Mesendoderm (in vitro differentiated cells): ENCODE measurements around the gene CCNE1.

Experiments
- DNase-seq: peaks from one replicate; pipeline ENCODE4 v3.0.0; 2013
- H2AK5ac ChIP-seq: 2 replicates; pipeline ENCODE4 v1.6.1; 2013; ENCODE audit warnings: low read length, inconsistent platforms
- H2BK120ac ChIP-seq: 2 replicates; pipeline ENCODE4 v1.6.1; 2013; ENCODE audit warnings: low read depth, mild to moderate bottlenecking, low read length, moderate library complexity, mixed read lengths
- H2BK15ac ChIP-seq: replicated peaks from 2 replicates; pipeline ENCODE4 v1.6.1; 2013; ENCODE audit warnings: low read depth, mild to moderate bottlenecking, moderate library complexity
- H2BK5ac ChIP-seq: 2 replicates; pipeline ENCODE4 v1.6.1; 2013; ENCODE audit warnings: low read length, inconsistent platforms
- H3K18ac ChIP-seq: 2 replicates; pipeline ENCODE4 v1.6.1; 2013; ENCODE audit warnings: mild to moderate bottlenecking, low read length, mixed read lengths
- H3K23ac ChIP-seq: one replicate; pipeline ENCODE4 v1.6.1; 2013; ENCODE audit warnings: low read length
- H3K27ac ChIP-seq: 2 replicates; pipeline ENCODE4 v1.5.1; 2013; ENCODE audit warnings: low read depth, mild to moderate bottlenecking, inconsistent platforms, low read length, moderate library complexity
- H3K27me3 ChIP-seq: 2 replicates; pipeline ENCODE4 v1.6.1; 2013; ENCODE audit warnings: low read length, control low read depth, mild to moderate bottlenecking, inconsistent platforms; ENCODE audit not compliant: insufficient read depth, poor library complexity
- H3K36me3 ChIP-seq: 2 replicates; pipeline ENCODE4 v1.6.1; 2013; ENCODE audit warnings: low read length, inconsistent platforms; ENCODE audit not compliant: control insufficient read depth, insufficient read depth
- H3K4ac ChIP-seq: one replicate; pipeline ENCODE4 v1.6.1; 2013; ENCODE audit warnings: low read depth, mild to moderate bottlenecking, low read length, moderate library complexity
- H3K4me1 ChIP-seq: 2 replicates; pipeline ENCODE4 v1.6.1; 2013; ENCODE audit warnings: low read depth, low read length, inconsistent platforms; ENCODE audit not compliant: control insufficient read depth
- H3K4me2 ChIP-seq: 2 replicates; pipeline ENCODE4 v1.6.1; 2013; ENCODE audit warnings: low read length
- H3K4me3 ChIP-seq: 2 replicates; pipeline ENCODE4 v1.5.1; 2013; ENCODE audit warnings: mild to moderate bottlenecking, low read length
- H3K56ac ChIP-seq: one replicate; pipeline ENCODE4 v1.6.1; 2013; ENCODE audit warnings: low read length
- H3K79me1 ChIP-seq: 2 replicates; pipeline ENCODE4 v1.6.1; 2013; ENCODE audit warnings: low read length, inconsistent platforms
- H3K79me2 ChIP-seq: 2 replicates; pipeline ENCODE4 v1.6.1; 2013; ENCODE audit warnings: mild to moderate bottlenecking, low read length; ENCODE audit not compliant: control insufficient read depth, insufficient read depth
- H3K9ac ChIP-seq: 2 replicates; pipeline ENCODE4 v1.6.1; 2013; ENCODE audit warnings: low read length, inconsistent platforms
- H4K5ac ChIP-seq: one replicate; pipeline ENCODE4 v1.6.1; 2013; ENCODE audit warnings: low read length
- H4K8ac ChIP-seq: one replicate; pipeline ENCODE4 v1.6.1; 2013; ENCODE audit warnings: low read depth, mild to moderate bottlenecking, control low read depth, low read length, moderate library complexity
- WGBS: extraction: QIAGEN DNeasy Blood & Tissue Kit; methylation state at CpG from one replicate; pipeline ENCODE4 v1.1.7; 2013; ENCODE audit warnings: low lambda C conversion rate, missing lambda C conversion rate; ENCODE audit not compliant: insufficient coverage; ENCODE audit errors: extremely low coverage; 5-methylcytosine and 5-hydroxymethylcytosine counted together

CCNE1 gene

DNA sequence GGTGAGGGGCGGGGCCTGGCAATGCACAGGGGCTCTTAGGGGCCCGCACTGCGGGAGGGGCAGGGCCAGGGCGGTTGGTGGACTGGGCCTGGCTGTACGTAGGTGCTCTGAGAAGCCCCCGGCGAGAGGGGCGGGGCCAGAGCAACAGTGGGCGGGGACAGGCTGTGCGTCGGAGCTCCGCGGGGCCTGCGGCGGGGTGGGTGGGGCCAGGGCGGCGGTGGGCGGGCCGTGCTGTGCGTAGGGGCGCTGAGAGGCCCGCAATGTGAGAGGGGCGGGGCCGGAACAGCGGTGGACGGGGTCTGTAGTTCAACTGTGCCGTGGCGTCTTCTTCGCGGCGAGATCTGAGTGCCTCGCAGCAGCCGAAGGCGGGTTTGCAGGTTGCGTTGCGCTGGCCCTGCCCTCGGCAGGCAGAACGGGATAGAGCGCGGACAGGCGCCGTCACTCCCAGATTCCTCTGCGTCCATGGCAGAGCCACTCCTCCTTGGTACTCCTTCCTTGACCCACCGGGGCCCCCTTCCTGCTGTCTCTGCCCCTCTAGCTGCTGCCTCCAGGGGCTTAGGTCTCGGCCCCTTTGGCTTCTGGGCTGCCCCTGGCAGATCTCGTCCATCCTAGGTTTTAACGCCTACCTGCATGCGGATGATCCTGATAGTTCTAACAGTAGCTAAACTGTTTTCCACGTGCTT is 33.2 kb downstream of the CCNE1 start:
- DNase-seq, result peak; percentile 96
- H3K27ac ChIP-seq, result no peak overlapping the region
- no peak overlapping the region for H3K4ac ChIP-seq
- no peaks in the 10 kb centered on the region for H3K4me1 ChIP-seq
- H3K4me3 ChIP-seq, result peak overlapping the region; percentile 64
- H4K8ac ChIP-seq, result no peak overlapping the region
- H3K27me3 ChIP-seq, result no peaks in the 10 kb centered on the region
- no peak overlapping the region for H3K18ac ChIP-seq
- H3K36me3 ChIP-seq, result no peaks in the 10 kb centered on the region
- no peak overlapping the region for H2BK120ac ChIP-seq
- H2AK5ac ChIP-seq, result no peak overlapping the region
- no peak overlapping the region for H3K23ac ChIP-seq
- H2BK15ac ChIP-seq, result no peak overlapping the region
- H3K56ac ChIP-seq, result peak overlapping the region; percentile 87
- H3K9ac ChIP-seq, result peak overlapping the region; percentile 70
- no peaks in the 10 kb centered on the region for H3K79me1 ChIP-seq
- H2BK5ac ChIP-seq, result no peak overlapping the region
- no peaks in the 10 kb centered on the region for H3K79me2 ChIP-seq
- WGBS, result no CpG with 5 or more reads among the region's 49 CpGs
- no peak overlapping the region for H4K5ac ChIP-seq
- peak overlapping the region; percentile 100 for H3K4me2 ChIP-seq

DNA sequence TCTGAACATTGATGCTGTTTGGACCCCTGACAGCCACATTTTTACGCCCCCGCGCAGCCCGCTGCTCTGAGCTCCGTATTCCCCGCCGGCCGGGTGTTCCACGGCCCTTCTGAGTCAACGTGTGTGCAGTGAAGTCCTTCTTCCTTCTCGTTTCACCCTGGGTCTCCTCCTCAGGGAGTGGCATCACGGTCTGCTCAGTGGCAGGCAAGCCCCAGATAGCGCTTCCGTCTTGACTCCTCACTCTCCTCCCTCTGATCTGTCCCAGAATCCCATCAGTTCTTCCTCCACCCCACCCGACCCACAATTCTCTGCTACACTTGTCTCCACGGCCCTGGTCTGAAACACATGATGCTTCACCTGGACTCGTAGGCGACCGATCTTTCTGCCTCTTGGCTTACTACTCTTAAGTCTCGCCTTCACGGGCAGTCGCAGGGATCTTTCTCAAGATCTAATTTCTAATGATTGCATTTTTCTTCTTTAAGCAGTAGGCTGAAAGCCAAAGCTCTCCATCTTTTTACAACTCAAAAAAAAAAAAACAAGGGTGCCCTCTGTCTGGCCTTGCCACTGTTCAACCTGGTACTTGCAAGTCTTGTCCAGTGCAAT is 33.9 kb downstream of the CCNE1 start:
- Histone ChIP-seq H3K36me3 (no peaks in the 10 kb centered on the region), H2AK5ac (no peak overlapping the region), H3K4me3 (peak overlapping the region; percentile 64), H3K4me2 (peak overlapping the region; percentile 100), H3K79me2 (no peaks in the 10 kb centered on the region), H3K18ac (no peak overlapping the region), H2BK15ac (no peak overlapping the region), H2BK5ac (no peak overlapping the region), H4K8ac (no peak overlapping the region), H3K27ac (no peak overlapping the region), H3K9ac (peak overlapping the region; percentile 70), H3K4ac (no peak overlapping the region), H3K23ac (no peak overlapping the region), H4K5ac (no peak overlapping the region), H2BK120ac (no peak overlapping the region), H3K56ac (peak overlapping the region; percentile 87), H3K79me1 (no peaks in the 10 kb centered on the region), H3K27me3 (no peaks in the 10 kb centered on the region), H3K4me1 (no peaks in the 10 kb centered on the region)
- peak; percentile 45 for DNase-seq
- no CpG with 5 or more reads among the region's 22 CpGs for WGBS

- Histone ChIP-seq H3K4me1 (no peaks in the 10 kb centered on the region), H3K79me1 (no peaks in the 10 kb centered on the region)
- WGBS, result no CpG with 5 or more reads among the region's 2 CpGs
These were observed 37.4 kb downstream of the CCNE1 start for GRCh38 chr19:29849208-29849607.

DNA sequence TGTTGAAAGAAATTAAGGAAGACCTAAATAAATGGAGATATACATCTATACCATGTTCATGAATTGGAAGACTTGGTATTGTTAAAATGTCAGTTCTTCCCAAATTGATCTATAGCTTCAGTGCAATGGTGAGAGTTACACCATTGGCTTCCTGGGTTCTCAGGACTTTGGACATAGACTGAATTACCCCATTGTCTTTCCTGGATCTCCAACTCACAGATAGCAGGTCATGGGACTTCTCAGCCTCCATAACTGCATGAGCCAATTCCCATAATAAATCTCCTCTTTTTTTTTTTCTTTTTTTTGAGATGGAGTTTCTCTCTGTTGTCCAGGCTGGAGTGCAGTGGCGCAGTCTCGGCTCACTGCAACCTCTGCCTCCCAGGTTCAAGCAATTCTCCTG is 38.7 kb downstream of the CCNE1 start:
- Histone ChIP-seq H2AK5ac (no peak overlapping the region), H4K5ac (no peak overlapping the region), H2BK120ac (no peak overlapping the region), H3K4me1 (no peaks in the 10 kb centered on the region), H3K9ac (no peak overlapping the region), H2BK15ac (no peak overlapping the region), H3K36me3 (no peaks in the 10 kb centered on the region), H3K4ac (no peak overlapping the region), H3K23ac (no peak overlapping the region), H3K27me3 (no peaks in the 10 kb centered on the region), H3K56ac (no peak overlapping the region), H3K79me1 (no peaks in the 10 kb centered on the region), H3K27ac (no peak overlapping the region), H4K8ac (no peak overlapping the region), H3K4me3 (no peak overlapping the region), H3K18ac (no peak overlapping the region), H3K79me2 (no peaks in the 10 kb centered on the region), H3K4me2 (no peak overlapping the region), H2BK5ac (no peak overlapping the region)
- no peak for DNase-seq
- WGBS, result no CpG with 5 or more reads among the region's 2 CpGs

More at GRCh38 chr19:29849208-29849607, 37.4 kb downstream of the CCNE1 start:
- Histone ChIP-seq H3K18ac (no peak overlapping the region), H3K4ac (no peak overlapping the region), H3K23ac (no peak overlapping the region), H2AK5ac (no peak overlapping the region), H3K4me2 (no peak overlapping the region), H3K79me2 (no peaks in the 10 kb centered on the region), H3K4me3 (no peak overlapping the region), H2BK120ac (no peak overlapping the region), H4K8ac (no peak overlapping the region), H3K9ac (no peak overlapping the region), H2BK15ac (no peak overlapping the region), H3K27me3 (no peaks in the 10 kb centered on the region), H3K27ac (no peak overlapping the region), H4K5ac (no peak overlapping the region), H2BK5ac (no peak overlapping the region), H3K56ac (no peak overlapping the region), H3K36me3 (no peaks in the 10 kb centered on the region)
- no peak for DNase-seq

- Histone ChIP-seq H3K79me2 (no peaks in the 10 kb centered on the region), H3K4ac (no peak overlapping the region)
- DNase-seq, result no peak
These were observed 40.2 kb downstream of the CCNE1 start for GRCh38 chr19:29851769-29852521.

More at GRCh38 chr19:29851769-29852521, 40.2 kb downstream of the CCNE1 start:
- Histone ChIP-seq H3K23ac (no peak overlapping the region), H2BK5ac (no peak overlapping the region), H4K8ac (no peak overlapping the region), H3K27ac (no peak overlapping the region), H3K4me1 (no peaks in the 10 kb centered on the region), H2BK15ac (no peak overlapping the region), H3K4me3 (no peak overlapping the region), H2AK5ac (no peak overlapping the region), H4K5ac (no peak overlapping the region), H3K27me3 (no peaks in the 10 kb centered on the region), H2BK120ac (no peak overlapping the region), H3K79me1 (no peaks in the 10 kb centered on the region), H3K4me2 (no peak overlapping the region), H3K9ac (no peak overlapping the region), H3K18ac (no peak overlapping the region), H3K56ac (no peak overlapping the region), H3K36me3 (no peaks in the 10 kb centered on the region)
- no CpG with 5 or more reads among the region's 3 CpGs for WGBS
